GM23248 (cell line): ENCODE measurements around the gene EIF4E2.

Experiments
- EZH2 ChIP-seq: fragments of 200-600 bp; sonication (generic); IDR thresholded peaks from 2 replicates; pipeline ENCODE4 v1.6.1; 2018; ENCODE audit warnings: antibody characterized with exemption, mild to moderate bottlenecking; ENCODE audit not compliant: insufficient read depth, poor library complexity, severe bottlenecking
- EZH2phosphoT487 ChIP-seq: fragments of 200-600 bp; sonication (generic); IDR thresholded peaks from 2 replicates; pipeline ENCODE4 v1.6.1; 2018; ENCODE audit warnings: antibody characterized with exemption, moderate library complexity, mild to moderate bottlenecking, low read depth; ENCODE audit not compliant: insufficient read depth

GRCh38 chr2:232525199-232525598 lies 25.3 kb upstream of the EIF4E2 start:
- TF ChIP-seq EZH2 = no peak
- TF ChIP-seq EZH2phosphoT487 = no peak
